PFSK-1 (cell line): ENCODE results near the gene CLCF1.

ENCODE experiments used
- FOXP2 ChIP-seq: optimal IDR thresholded peaks from 2 replicates; pipeline ENCODE3; 2011; ENCODE audit warnings: borderline replicate concordance, control low read depth, inconsistent platforms; ENCODE audit not compliant: insufficient read depth; ENCODE audit errors: extremely low read length, extremely low read depth
- POLR2AphosphoS5 ChIP-seq: IDR thresholded peaks from 2 replicates; pipeline ENCODE4 v1.6.1; 2012; ENCODE audit warnings: low read depth, mild to moderate bottlenecking, control low read depth, low read length, moderate library complexity
- REST ChIP-seq, 2 experiments: IDR thresholded peaks; 2 replicates each; pipeline versions ENCODE4 v1.6.1 to v1.8.0; 2011 to 2012; ENCODE audit warnings: low read depth in 2 of 2, low read length in 2 of 2, control low read depth in 1 of 2, inconsistent platforms in 1 of 2, mild to moderate bottlenecking in 1 of 2, moderate library complexity in 1 of 2; ENCODE audit not compliant: insufficient read depth in 1 of 2
- SIN3A ChIP-seq: IDR thresholded peaks from 2 replicates; pipeline ENCODE4 v1.6.1; 2012; ENCODE audit warnings: mild to moderate bottlenecking, low read length, moderate library complexity, borderline replicate concordance; ENCODE audit not compliant: insufficient read depth
- TAF1 ChIP-seq: IDR thresholded peaks from 2 replicates; pipeline ENCODE4 v1.6.1; 2012; ENCODE audit warnings: low read length, control low read depth, borderline replicate concordance; ENCODE audit not compliant: insufficient read depth

CLCF1 gene

GRCh38 chr11:67371911-67372320 lies 1.5 kb downstream of the CLCF1 start:
- TF ChIP-seq SIN3A (no peak), FOXP2 (no peak), TAF1 (no peak), POLR2AphosphoS5 (no peak), REST (IDR thresholded peaks at IDR 0.05; ENCODE audit: insufficient read depth in 1 of 2, low read depth in 2 of 2, low read length in 2 of 2) (no peak)

GRCh38 chr11:67371189-67371910 lies 2.0 kb downstream of the CLCF1 start:
- TF ChIP-seq SIN3A: no peak

GRCh38 chr11:67370351-67371076 lies 2.9 kb downstream of the CLCF1 start:
- no peak for TF ChIP-seq REST (IDR thresholded peaks at IDR 0.05; ENCODE audit: insufficient read depth in 1 of 2, low read depth in 2 of 2, low read length in 2 of 2)
- peak; percentile 93 for TF ChIP-seq FOXP2
- TF ChIP-seq POLR2AphosphoS5: no peak
- TF ChIP-seq TAF1: no peak
- no peak for TF ChIP-seq SIN3A

GRCh38 chr11:67369801-67370284 lies 3.6 kb downstream of the CLCF1 start:
- TF ChIP-seq TAF1: no peak

GRCh38 chr11:67369275-67369674 lies 4.1 kb downstream of the CLCF1 start:
- no peak for TF ChIP-seq FOXP2
- TF ChIP-seq REST (IDR thresholded peaks at IDR 0.05; ENCODE audit: insufficient read depth in 1 of 2, low read depth in 2 of 2, low read length in 2 of 2): no peak
- no peak for TF ChIP-seq SIN3A
- TF ChIP-seq TAF1: no peak
- TF ChIP-seq POLR2AphosphoS5: no peak

GRCh38 chr11:67368621-67369020 lies 4.8 kb downstream of the CLCF1 start:
- TF ChIP-seq REST (IDR thresholded peaks at IDR 0.05; ENCODE audit: insufficient read depth in 1 of 2, low read depth in 2 of 2, low read length in 2 of 2) (no peak), POLR2AphosphoS5 (no peak), SIN3A (no peak), TAF1 (no peak), FOXP2 (no peak)
